HG02678 (cell line): ENCODE results near the gene STARD8.
"Not testable (repeated sequence)": the region's sequence is repeated elsewhere in the genome, so short reads cannot be mapped to it uniquely, and the experiment has no call there.

Source experiments
- ATAC-seq: cut with Tn5 transposase; IDR thresholded peaks from one replicate; pipeline ENCODE4 v1.9.1; 2021; ENCODE audit warnings: mild to moderate bottlenecking, moderate library complexity; ENCODE audit not compliant: unreplicated experiment

The STARD8 gene, protein sequence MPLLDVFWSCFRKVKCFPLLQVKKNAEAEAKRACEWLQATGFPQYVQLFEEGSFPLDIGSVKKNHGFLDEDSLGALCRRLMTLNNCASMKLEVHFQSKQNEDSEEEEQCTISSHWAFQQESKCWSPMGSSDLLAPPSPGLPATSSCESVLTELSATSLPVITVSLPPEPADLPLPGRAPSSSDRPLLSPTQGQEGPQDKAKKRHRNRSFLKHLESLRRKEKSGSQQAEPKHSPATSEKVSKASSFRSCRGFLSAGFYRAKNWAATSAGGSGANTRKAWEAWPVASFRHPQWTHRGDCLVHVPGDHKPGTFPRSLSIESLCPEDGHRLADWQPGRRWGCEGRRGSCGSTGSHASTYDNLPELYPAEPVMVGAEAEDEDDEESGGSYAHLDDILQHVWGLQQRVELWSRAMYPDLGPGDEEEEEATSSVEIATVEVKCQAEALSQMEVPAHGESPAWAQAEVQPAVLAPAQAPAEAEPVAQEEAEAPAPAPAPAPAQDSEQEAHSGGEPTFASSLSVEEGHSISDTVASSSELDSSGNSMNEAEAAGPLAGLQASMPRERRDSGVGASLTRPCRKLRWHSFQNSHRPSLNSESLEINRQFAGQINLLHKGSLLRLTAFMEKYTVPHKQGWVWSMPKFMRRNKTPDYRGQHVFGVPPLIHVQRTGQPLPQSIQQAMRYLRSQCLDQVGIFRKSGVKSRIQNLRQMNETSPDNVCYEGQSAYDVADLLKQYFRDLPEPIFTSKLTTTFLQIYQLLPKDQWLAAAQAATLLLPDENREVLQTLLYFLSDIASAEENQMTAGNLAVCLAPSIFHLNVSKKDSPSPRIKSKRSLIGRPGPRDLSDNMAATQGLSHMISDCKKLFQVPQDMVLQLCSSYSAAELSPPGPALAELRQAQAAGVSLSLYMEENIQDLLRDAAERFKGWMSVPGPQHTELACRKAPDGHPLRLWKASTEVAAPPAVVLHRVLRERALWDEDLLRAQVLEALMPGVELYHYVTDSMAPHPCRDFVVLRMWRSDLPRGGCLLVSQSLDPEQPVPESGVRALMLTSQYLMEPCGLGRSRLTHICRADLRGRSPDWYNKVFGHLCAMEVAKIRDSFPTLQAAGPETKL

DNA sequence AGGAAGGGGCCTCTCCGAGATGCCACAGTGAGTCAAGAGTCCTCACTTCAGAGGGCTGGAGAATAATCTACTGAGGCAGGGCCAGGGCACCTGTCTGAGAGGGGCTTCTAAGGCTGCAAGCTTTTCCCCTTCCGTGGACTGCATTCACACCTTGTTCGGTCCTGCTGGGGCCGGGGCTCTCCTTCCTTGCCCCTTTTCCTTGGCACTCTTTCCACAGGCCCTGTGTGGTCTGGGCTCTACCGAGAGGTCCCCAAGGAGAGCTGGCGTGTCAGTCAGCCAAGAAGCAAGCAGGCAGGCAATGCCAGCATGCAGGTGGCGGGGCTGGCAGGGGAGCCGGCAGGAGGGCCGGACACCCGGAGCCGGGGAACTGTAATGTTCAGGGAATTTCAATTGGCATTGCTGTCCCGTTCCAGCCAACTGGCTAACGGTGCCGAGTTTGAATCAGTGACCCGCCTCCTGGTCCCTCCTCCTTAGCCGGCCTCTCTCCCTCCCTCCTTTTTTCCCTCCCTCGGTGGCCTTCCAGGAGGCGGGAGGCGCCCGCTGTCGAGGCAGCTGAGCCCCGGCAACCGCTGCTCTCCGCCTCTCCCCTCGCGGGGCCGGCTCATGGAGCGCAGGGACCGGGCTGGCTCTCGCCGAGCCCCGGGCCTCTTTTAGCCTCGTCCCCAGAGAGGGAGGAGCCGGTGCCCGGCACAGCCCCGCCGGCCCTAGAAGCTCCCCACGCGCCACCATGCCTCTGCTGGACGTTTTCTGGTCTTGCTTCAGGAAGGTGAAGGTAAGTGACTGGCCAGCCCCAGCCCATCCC lies at the start of gene STARD8:
STARD8 (plus strand) TSS at position 511 of the 802 bp plus-strand sequence; CDS start at position 728, 217 bp downstream.
- no peak for ATAC-seq

DNA sequence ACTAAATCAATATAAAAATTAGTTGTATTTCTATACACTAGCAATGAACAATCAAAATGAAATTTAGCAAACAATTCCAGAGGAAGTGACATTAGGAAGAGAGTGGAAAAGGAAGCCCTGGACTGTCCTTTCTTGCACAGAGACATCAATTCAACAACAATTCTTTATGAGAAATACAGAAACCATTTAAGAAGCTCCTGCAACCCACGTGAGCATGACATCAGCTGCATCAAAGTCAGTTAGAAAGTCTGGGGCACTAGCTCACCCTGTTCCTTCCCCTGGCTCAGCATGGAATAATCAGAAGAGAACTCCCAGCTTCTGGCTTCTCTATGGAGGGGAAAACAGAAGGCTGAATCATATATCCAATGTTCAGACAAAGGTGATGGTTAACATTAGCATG lies 48.6 kb upstream of the STARD8 start:
- ATAC-seq: no peak

- ATAC-seq: no peak
Observed at GRCh38 chrX:68599256-68600152, 48.0 kb upstream of the STARD8 start.

DNA sequence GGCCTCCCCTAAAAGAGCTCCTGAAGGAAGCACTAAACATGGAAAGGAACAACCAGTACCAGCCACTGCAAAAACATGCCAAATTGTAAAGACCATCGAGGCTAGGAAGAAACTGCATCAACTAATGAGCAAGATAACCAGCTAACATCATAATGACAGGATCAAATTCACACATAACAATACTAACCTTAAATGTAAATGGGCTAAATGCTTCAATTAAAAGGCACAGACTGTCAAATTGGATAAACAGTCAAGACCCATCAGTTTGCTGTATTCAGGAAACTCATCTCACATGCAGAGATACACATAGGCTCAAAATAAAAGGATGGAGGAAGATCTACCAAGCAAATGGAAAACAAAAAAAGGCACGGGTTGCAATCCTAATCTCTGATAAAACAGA lies 43.2 kb upstream of the STARD8 start:
- not testable (repeated sequence) for ATAC-seq

DNA sequence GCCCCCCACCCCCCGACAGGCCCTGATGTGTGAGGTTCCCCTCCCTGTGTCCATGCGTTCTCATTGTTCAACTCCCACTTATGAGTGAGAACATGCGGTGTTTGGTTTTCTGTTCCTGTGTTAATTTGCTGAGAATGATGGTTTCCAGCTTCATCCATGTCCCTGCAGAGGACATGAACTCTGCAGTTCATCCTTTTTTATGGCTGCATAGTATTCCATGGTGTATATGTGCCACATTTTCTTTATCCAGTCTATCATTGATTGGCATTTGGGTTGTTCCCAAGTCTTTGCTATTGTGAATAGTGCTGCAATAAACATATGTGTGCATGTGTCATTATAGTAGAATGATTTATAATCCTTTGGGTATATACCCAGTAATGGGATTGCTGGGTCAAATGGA lies 32.7 kb upstream of the STARD8 start:
- not testable (repeated sequence) for ATAC-seq

DNA sequence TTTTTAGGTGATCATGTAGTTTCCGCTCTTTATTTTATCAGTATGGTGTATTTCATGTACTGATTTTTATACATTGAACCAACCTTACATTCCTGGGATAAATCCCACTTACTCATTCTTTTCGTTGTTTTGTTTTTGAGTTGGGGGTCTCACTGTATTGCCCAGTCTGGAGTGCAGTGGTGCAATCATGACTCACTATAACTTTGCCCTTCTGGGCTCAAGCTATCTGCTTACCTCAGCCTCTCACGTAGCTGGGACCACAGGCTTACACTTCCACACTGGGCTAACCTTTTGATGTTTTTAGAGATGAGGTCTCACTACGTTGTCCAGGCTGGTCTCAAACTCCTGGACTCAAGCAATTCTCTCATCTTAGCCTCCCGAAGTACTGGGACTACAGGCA lies 19.5 kb upstream of the STARD8 start:
- ATAC-seq: no peak

- not testable (repeated sequence) for ATAC-seq
Observed at GRCh38 chrX:68629936-68630335, 17.5 kb upstream of the STARD8 start.

GRCh38 chrX:68631336-68631735 lies 16.1 kb upstream of the STARD8 start:
- no peak for ATAC-seq

DNA sequence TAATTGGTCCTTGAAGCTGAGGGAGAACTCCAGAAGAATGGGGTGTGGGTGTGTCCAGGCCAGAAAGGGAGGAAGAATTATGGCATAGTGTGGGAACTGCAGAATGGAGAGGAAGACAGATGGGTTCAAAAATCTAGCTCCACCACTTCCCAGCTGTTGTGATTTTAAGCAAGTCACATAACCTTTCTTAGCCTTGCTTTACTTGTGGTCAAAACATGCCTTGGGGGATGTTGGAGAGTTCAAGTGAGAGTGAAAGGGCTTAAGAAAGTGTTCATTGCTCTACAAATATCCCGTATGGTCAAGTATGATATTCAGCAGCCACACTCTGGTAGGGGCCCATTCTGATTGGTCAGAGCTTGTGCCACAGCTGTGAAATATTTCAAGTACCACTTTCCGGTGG lies 15.0 kb upstream of the STARD8 start:
- ATAC-seq: no peak

DNA sequence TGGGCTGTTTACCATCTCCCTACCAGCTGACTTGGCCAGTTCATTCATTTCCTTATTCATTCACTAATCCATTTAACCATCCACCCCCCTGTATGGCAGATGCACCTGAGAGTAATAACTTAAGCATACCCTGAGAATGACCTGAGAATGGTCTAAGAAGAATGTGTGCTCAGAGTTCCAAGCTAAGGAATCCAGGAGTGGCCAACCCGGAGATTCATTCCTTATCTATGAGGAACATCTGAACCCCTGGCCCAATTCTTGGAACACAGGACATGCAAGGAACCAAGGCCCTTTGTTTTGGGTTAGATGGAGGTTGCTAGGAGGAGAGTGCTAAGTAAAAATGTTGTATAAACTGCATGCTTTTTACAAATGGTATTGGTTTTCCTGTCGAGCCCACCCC lies 13.5 kb upstream of the STARD8 start:
- ATAC-seq: no peak

DNA sequence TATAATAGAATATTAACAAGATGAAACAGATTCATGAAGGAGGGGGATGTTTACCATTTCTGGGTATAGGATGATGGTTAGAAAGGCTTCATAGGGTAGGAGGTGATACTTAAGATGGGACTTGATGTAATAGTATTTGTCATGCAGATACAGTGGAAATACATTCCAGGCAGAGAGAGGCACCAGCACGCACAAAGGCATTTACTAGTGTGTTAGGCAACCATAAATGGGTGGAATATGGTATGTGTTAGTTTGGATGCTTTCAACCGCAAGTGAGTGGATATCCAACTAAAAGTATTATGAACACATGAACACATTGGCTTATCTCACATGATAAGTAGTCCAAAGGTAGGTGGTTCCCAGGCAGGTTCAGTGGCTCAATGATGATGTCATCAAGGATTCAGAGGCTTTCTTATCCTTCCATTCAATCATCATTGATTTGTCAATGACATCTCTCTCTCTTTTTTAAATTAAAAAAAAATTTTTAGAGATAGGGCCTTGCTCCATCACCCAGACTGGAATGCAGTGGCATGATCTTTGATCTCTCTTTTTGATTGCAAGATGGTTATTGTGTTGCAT lies 12.7 kb upstream of the STARD8 start:
- ATAC-seq: no peak

- ATAC-seq: no peak
Observed at GRCh38 chrX:68640661-68641060, 6.8 kb upstream of the STARD8 start.

DNA sequence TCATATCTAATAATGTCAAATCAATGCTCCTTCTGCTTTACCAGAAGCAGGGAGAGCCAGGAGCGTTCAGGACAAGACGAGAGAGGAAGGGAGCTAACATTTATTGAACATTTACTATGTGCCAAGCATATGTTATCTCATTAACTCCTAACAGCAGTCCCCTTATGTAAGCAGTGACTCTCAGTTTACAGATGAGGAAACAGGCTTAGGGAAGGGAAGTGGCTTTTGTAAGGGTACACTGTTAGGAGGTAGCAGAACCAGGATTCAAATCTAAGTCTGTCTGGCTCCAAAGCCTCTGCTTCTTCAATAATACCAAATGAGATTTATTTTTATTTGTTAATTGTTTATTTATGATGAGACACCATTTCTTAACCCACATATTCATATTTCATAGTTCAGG lies 2.6 kb upstream of the STARD8 start:
- ATAC-seq: no peak

- ATAC-seq: no peak
Observed at GRCh38 chrX:68646421-68646820, 1.0 kb upstream of the STARD8 start.

DNA sequence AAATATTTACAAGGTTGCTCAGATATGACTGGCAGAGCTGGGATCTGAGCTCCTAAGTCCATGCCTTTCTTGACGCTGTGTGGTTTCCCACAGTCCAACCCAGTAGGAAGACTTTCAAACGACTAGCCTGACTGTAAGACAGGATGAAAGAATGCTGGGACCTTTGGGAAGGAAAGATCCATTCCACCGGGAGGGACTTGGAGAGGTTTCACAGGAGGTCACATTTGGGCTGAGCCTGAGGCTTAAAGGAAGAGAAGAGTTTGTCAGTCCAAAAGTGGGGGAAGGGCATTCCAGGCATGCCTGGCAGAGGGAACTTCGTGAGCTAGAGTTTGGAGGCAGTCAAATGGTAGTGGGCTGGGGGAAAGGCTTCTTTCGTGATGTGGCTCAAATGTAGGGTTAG lies 1.5 kb downstream of the STARD8 start:
- no peak for ATAC-seq

DNA sequence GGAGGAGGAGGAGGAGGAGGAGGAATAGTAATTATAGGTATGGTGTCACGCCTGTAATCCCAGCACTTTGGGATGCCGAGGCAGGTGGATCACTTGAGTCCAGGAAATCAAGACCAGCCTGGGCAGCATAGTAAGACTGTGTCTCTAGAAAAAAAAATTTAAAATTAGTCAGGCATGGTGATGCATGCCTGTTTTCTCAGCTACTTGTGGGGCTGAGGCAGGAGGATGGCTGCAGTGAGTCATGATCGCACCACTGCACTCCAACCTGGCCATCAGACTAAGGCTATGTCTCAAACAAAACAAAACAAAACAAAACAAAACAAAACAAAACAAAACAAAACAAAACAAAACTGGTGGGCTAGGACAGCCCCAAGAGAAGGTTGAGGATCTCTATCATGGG lies 3.0 kb downstream of the STARD8 start:
- ATAC-seq: no peak

GRCh38 chrX:68651110-68651509 lies 3.6 kb downstream of the STARD8 start:
- no peak for ATAC-seq

DNA sequence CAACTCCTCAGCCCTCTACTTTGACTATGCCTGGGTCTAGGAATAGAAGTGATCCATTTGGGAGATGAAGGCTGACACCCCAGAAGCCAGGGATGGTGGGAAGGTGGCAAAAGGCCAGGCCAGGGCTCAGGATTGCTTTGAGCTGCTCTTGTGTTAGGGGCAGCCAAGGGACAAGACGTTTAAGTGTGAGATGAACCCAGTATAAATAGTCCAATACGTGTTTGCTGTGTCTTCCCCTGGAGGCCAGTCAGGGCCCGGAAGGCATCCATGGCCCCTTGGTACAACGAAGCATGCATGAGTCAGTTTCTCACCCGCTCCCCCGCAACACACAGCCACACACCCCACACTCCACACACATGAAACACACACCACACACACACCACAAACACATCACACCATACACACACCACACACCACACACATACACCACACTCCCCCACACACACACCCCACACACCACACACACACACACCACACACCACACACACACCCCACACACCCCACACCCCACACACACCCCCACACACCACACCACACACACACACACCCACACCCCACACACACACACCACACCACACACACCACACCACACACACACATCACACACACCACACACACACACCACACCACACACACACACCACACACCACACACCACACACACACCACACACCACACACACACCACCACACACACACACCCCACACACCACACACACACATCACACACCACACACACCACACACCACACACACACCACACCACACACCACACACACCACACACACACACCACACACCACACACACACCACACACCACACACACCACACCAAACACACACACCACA lies 5.1 kb downstream of the STARD8 start:
- ATAC-seq: no peak
